ENCODE measurements around the gene PLXDC2. TPM values are rescaled to one million over a fixed set of nuclear protein-coding genes. Genes with fewer than 3 reads are reported as not detected.

The PLXDC2 gene
- total RNA-seq, 1 donor from 2014 or later: not detected

DNA sequence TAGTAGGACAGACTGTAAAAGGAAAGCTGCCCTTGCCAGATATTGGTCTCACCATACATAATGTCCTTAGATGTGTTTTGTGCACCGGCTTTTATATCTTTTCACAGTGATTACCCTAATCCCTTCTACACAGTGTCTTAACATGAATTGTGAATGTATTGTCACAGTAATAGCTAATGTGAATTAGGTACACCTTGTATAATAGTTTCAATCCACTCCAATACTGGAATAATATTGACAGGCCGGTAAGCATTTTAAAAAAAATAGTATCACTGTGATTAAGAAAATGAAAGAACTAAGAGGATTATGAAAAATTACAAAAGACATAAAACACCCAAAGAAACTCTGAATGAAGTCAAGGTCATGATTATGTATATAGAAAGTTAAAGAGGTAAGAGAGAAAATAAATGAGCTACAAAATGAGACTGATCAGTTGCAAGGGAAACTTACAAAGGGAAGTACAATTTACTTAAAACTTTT lies 420.9 kb downstream of the PLXDC2 start:
- intact Hi-C loops (cut with micrococcal nuclease): no loop called here
- DNase-seq: no peak
- Mint-ChIP-seq H3K36me3 (ENCODE audit: low read depth) (no peaks in the 10 kb centered on the region), H3K9me3 (no peaks in the 10 kb centered on the region), H3K4me1 (no peaks in the 10 kb centered on the region), H3K27me3 (no peaks in the 10 kb centered on the region), H3K27ac (no peak overlapping the region), H3K4me3 (no peak overlapping the region)

DNA sequence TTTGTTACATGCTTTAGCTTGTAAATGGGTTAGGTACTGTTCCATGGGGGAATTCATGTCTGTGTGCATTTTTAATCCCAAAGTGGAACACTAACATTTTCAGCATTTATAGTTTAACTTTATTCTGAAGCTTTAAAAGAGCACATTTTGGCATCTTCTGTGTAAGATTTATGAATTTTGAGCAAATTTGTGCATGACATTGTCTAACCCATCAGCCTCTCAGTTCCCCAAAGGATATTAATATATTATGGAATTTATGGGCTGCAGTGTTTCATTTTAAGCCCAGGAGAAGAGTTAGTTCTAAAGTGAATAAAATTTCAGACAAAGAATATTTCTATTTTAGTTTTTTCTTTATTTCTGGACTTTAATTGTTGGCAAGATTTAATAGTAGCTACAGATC lies 421.4 kb downstream of the PLXDC2 start:
- Mint-ChIP-seq H3K27me3 (no peaks in the 10 kb centered on the region), H3K36me3 (ENCODE audit: low read depth) (no peaks in the 10 kb centered on the region), H3K4me3 (no peak overlapping the region), H3K4me1 (no peaks in the 10 kb centered on the region), H3K27ac (no peak overlapping the region), H3K9me3 (no peaks in the 10 kb centered on the region)
- DNase-seq: no peak
- intact Hi-C loops (cut with micrococcal nuclease): no loop called here

DNA sequence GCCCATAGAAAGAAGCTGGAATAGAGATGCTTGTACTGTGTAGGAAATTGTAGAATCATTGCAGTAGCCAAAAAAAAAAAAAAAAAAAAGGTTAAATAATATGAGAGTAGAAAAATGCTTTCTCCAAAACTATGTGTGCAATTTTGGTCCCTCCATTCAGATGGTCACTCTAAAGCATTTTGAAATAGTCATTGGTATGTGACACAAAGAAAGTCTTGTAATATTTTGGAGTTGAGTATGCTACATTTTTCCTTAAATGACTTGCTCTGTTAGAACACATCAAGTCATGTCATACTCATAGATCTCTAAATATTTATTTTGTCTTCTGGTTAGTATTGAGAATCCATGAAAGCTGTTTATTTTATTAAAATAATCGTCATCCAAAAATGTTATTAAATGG lies 424.4 kb downstream of the PLXDC2 start:
- Mint-ChIP-seq H3K4me1 (no peaks in the 10 kb centered on the region), H3K4me3 (no peak overlapping the region), H3K36me3 (ENCODE audit: low read depth) (no peaks in the 10 kb centered on the region), H3K9me3 (no peaks in the 10 kb centered on the region), H3K27me3 (no peaks in the 10 kb centered on the region), H3K27ac (no peak overlapping the region)
- no peak for DNase-seq
- intact Hi-C loops (cut with micrococcal nuclease): no loop called here

DNA sequence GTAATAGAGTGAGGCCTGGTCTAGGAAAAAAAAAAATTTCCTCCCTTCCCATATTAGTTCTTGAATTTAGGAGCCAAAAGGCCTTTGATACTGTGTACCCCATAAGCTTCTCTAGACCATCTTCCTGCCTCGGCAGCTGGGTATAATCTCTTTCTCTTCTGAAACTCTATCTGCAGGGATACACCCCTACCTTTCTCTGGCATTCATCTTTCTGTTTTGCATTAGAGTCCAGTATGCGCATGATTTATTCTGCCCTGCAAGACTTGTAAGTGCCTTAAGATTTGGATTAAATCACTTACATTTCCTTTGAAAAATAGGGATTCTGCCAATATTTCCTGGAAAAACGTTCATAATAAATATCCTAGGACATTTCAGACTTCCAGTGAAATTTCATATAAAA lies 431.2 kb downstream of the PLXDC2 start:
- intact Hi-C loops (cut with micrococcal nuclease): no loop called here
- Mint-ChIP-seq H3K4me1 (no peaks in the 10 kb centered on the region), H3K27me3 (no peaks in the 10 kb centered on the region)

DNA sequence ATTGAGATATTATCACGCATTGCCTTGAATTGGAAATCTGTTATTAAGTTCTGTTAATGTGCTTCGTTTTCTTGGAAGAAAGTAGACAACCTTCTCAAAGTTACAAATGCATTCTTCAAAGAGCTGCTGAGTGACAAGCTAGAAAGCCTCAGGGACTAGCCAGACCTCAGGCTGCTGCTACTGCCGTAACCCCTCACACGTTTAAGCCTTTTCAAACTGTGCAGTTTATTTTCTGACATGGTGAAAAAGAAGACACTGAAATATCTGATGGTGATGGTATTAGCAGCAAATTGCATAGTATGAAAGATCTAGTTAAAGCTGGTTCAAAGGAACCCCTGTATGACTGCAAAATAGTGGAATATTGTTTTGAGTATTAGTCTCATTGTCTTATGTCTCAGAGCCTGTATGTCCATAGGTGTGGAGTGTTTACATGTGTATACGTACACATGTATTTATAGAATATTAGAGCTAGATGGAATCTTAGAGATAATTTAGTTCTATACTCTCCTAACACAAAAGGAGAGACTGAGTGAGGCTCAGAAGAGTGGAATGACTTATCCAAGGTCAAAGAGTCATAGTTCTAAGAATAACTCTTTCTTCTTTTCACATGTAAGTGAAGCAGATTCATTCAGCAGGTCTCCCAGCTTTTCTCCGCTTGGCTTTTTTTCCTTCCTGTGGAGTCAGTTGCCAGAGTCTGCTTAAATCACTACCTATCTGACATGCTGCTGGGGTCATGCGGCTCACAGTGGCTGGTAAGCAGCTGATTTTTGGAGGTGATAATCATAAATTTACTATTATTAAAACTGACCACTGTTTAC lies 431.9 kb downstream of the PLXDC2 start:
- H3K4me3 Mint-ChIP-seq: no peak overlapping the region
- no peaks in the 10 kb centered on the region for H3K9me3 Mint-ChIP-seq
- H3K36me3 Mint-ChIP-seq (ENCODE audit: low read depth): no peaks in the 10 kb centered on the region
- intact Hi-C loops (cut with micrococcal nuclease): no loop called here
- no peak overlapping the region for H3K27ac Mint-ChIP-seq
- no peaks in the 10 kb centered on the region for H3K4me1 Mint-ChIP-seq
- no peak for DNase-seq
- H3K27me3 Mint-ChIP-seq: no peaks in the 10 kb centered on the region

More for the DNA sequence above, 431.2 kb downstream of the PLXDC2 start:
- no peak for DNase-seq
- H3K36me3 Mint-ChIP-seq (ENCODE audit: low read depth): no peaks in the 10 kb centered on the region
- no peaks in the 10 kb centered on the region for H3K9me3 Mint-ChIP-seq
- H3K4me3 Mint-ChIP-seq: no peak overlapping the region
- H3K27ac Mint-ChIP-seq: no peak overlapping the region

DNA sequence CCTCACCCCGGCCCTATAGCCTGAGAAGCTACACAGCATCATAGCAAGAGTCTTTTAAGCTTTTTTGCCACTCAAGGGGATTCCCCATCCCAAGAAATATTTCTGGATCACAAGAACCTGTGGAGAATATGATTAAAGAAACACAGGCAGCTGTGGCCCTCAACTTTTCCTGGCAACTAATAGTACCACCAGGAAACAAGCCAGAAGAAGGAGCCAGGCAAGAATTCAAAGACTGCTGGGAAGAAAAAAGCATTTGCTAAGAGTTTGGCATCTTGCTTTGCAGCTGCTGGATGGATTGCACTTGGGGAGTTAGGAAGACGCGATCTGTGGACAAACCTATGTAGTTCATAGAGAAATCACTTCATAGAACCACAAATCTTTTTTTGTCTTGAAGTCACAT lies 437.8 kb downstream of the PLXDC2 start:
- intact Hi-C loops (cut with micrococcal nuclease): no loop called here
- Mint-ChIP-seq H3K4me1 (no peaks in the 10 kb centered on the region), H3K4me3 (no peak overlapping the region), H3K9me3 (no peaks in the 10 kb centered on the region), H3K36me3 (ENCODE audit: low read depth) (no peaks in the 10 kb centered on the region), H3K27me3 (no peaks in the 10 kb centered on the region), H3K27ac (no peak overlapping the region)
- no peak for DNase-seq

DNA sequence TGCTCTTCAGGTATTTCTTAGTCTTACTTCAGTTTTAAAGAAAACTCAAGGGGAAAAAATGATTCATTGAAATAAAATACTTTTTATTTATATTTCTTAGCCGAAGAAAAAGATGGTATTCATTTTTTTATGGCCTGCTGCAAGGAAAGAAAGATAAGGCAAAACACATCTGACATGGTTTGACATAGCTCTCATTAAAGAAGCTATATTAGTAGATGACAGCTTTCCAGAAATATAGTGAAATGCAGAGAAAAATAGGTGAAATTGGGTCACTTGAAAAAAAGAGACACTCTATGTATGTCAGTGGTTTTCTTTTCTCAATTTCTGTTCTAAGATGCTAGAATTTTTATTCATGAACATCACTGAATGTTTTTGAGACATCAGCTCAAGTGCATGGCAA lies 438.3 kb downstream of the PLXDC2 start:
- no peaks in the 10 kb centered on the region for H3K9me3 Mint-ChIP-seq
- H3K27me3 Mint-ChIP-seq: no peaks in the 10 kb centered on the region
- H3K4me1 Mint-ChIP-seq: no peaks in the 10 kb centered on the region
- no peaks in the 10 kb centered on the region for H3K36me3 Mint-ChIP-seq (ENCODE audit: low read depth)
- H3K27ac Mint-ChIP-seq: no peak overlapping the region
- no peak overlapping the region for H3K4me3 Mint-ChIP-seq
- DNase-seq: no peak
- intact Hi-C loops (cut with micrococcal nuclease): no loop called here

DNA sequence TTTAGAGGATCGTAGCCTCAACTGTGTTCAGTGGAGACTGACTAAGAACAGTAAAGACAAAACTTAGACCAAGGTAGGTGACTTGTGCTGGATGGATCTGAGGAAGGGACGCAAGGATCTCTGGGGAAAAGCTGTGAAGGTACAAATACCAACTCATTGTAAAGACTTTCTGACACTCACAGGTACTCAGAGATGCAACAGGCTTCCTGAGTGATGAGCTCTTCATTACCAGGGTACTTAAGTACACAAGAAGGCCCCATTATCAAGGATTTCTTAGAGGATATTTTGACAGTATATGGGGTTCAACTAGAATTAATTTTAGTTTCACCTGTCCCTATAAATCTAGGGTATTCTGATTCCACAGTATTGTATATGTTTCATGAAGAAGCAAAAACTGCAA lies 440.7 kb downstream of the PLXDC2 start:
- no peak for DNase-seq
- no peaks in the 10 kb centered on the region for H3K36me3 Mint-ChIP-seq (ENCODE audit: low read depth)
- H3K27me3 Mint-ChIP-seq: no peaks in the 10 kb centered on the region
- H3K9me3 Mint-ChIP-seq: peaks cover 8% of the 10 kb centered on the region
- H3K27ac Mint-ChIP-seq: no peak overlapping the region
- H3K4me3 Mint-ChIP-seq: no peak overlapping the region
- no peaks in the 10 kb centered on the region for H3K4me1 Mint-ChIP-seq
- intact Hi-C loops (cut with micrococcal nuclease): no loop called here

DNA sequence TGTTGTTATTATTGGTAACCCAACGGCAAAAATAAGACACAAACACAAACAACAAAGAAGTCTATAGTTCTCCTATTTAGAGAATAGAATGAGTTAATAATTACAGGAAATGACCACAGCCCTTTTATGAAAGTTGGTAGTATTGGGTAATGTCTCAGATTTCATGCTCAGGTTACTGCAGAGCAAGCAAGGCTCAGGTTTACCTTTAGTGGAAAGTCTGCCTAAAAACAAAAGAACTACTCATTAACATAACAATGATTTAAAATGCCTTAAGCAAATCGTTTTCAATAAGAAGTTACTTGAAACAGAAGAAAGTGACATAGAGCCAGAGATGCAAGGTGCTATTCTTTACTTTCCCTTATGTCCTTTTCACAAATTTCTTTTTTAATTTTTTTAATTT lies 441.2 kb downstream of the PLXDC2 start:
- DNase-seq: no peak
- Mint-ChIP-seq H3K36me3 (ENCODE audit: low read depth) (no peaks in the 10 kb centered on the region), H3K4me1 (no peaks in the 10 kb centered on the region), H3K27ac (no peak overlapping the region), H3K27me3 (no peaks in the 10 kb centered on the region), H3K9me3 (peaks cover 8% of the 10 kb centered on the region), H3K4me3 (no peak overlapping the region)
- intact Hi-C loops (cut with micrococcal nuclease): no loop called here

DNA sequence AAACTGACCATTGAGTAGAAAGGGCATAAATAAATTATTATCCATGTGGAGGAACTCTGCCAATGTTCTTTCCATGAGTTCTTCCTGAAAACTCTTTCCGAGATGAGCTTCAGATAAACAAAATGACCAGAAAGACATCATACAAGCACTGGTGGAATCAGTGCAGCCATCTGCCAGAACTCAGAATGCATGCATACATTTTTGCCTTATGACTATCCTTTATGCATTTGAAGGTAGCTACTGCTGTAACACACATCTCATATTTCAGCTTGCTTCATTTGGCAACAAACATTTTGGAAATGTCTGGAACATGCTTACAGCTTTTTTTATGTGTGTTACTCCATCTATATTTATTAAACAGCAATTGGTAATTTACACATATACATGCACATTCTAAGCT lies 448.9 kb downstream of the PLXDC2 start:
- H3K9me3 Mint-ChIP-seq: peaks cover 12% of the 10 kb centered on the region
- no peaks in the 10 kb centered on the region for H3K4me1 Mint-ChIP-seq
- no peaks in the 10 kb centered on the region for H3K36me3 Mint-ChIP-seq (ENCODE audit: low read depth)
- H3K4me3 Mint-ChIP-seq: no peak overlapping the region
- H3K27ac Mint-ChIP-seq: no peak overlapping the region
- DNase-seq: no peak
- no peaks in the 10 kb centered on the region for H3K27me3 Mint-ChIP-seq
- intact Hi-C loops (cut with micrococcal nuclease): no loop called here

DNA sequence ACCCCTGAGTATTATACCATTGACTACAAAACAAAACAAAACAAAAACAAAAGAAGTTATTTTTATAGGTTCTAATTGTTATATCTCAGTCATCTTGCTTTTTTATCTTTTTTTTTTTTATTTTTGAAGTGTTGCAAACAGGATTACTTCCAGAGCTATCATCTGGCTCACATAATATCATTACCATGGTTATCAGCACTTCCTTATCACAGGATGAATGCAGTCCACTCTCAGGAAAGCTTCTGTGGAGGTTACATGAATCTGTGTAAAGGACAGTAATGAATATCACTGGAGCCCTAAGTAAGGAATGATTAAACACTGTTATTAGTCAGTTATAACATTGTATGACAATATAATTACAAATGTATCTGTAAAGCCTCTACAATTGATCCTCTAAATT lies 451.5 kb downstream of the PLXDC2 start:
- Mint-ChIP-seq H3K36me3 (ENCODE audit: low read depth) (no peaks in the 10 kb centered on the region), H3K27ac (no peak overlapping the region), H3K4me3 (no peak overlapping the region), H3K27me3 (no peaks in the 10 kb centered on the region), H3K9me3 (peaks cover 5% of the 10 kb centered on the region), H3K4me1 (no peaks in the 10 kb centered on the region)
- intact Hi-C loops (cut with micrococcal nuclease): no loop called here
- DNase-seq: no peak

DNA sequence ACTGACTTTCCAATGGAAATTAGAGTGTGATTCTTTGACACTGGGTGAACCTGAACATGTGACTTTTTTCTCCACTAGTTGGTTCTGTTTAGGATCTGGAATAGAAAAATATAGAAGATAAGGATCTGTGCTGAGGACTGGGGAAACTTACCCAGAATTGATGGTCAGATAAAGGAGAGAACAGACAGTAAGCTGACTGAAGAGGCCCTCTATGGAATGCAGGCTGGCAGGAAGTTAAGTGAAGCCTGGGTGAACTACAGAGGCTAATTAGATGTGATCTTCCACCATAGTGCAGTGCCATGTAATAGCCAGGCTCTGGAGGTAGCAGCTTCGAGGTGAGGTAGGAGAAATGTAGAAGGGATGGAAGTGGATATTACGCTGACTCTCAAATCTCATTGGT lies 455.3 kb downstream of the PLXDC2 start:
- Mint-ChIP-seq H3K36me3 (ENCODE audit: low read depth) (no peaks in the 10 kb centered on the region), H3K9me3 (peaks cover 5% of the 10 kb centered on the region), H3K27ac (no peak overlapping the region), H3K4me3 (no peak overlapping the region), H3K4me1 (no peaks in the 10 kb centered on the region), H3K27me3 (no peaks in the 10 kb centered on the region)
- intact Hi-C loops (cut with micrococcal nuclease): no loop called here
- DNase-seq: no peak

DNA sequence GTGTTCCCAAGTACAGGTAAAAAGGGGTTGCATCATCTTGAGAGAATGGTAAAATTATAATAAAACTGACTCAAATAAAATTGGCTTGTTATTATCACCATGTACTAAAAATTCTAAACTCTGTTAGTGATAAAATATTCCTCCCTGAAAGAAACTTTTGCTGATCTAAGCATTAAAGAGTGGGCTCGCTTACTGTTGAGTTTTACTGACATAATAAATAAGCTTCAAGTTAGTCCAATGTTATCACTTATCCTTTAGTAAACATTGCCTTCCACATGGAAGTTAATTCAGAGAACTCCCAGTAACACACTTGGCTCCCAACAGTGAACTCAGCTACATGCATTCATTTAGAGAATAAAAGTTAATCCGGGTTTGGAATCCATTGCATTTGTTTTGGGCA lies 456.4 kb downstream of the PLXDC2 start:
- intact Hi-C loops (cut with micrococcal nuclease): no loop called here
- Mint-ChIP-seq H3K9me3 (peaks cover 5% of the 10 kb centered on the region), H3K36me3 (ENCODE audit: low read depth) (no peaks in the 10 kb centered on the region), H3K4me1 (no peaks in the 10 kb centered on the region), H3K27ac (no peak overlapping the region), H3K4me3 (no peak overlapping the region), H3K27me3 (no peaks in the 10 kb centered on the region)
- DNase-seq: no peak

DNA sequence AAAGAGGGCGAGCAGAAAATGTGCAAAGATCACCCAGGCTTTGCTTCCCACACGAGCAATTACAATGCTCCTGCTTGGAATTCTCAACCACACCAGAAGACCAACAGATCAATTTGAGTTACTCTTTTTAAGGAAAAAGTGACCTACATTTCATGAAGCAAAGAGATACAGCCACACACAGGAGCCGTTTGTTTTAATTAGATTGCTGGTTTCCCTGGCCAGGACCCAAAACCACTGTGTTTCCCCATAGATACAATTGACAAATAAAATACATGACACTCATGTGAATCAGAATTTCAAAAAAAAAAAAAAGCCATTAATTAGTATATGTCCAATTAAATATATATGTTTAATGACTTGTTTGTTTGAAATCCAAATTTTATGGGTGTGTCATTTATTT lies 458.3 kb downstream of the PLXDC2 start:
- intact Hi-C loops (cut with micrococcal nuclease): no loop called here
- H3K4me3 Mint-ChIP-seq: no peak overlapping the region
- H3K27me3 Mint-ChIP-seq: no peaks in the 10 kb centered on the region
- H3K36me3 Mint-ChIP-seq (ENCODE audit: low read depth): no peaks in the 10 kb centered on the region
- DNase-seq: no peak
- H3K9me3 Mint-ChIP-seq: peaks cover 2% of the 10 kb centered on the region
- no peaks in the 10 kb centered on the region for H3K4me1 Mint-ChIP-seq
- no peak overlapping the region for H3K27ac Mint-ChIP-seq

Data from activated CD4-positive, alpha-beta T cell treated with anti-CD3 and anti-CD28 coated beads, Interleukin-2, amount 10 ng/mL, durations not matched to agents 24 days and 14 days (primary cell).